HEK293 (cell line): Measurements from ENCODE around the gene TRIM40.

Experiments
- CTCF ChIP-seq: fragments of 450-650 bp; formaldehyde crosslinking; IDR thresholded peaks from 2 replicates; pipeline ENCODE4 v1.5.1; 2016; ENCODE audit warnings: missing biosample characterization, missing genetic modification characterization
- REST ChIP-seq: fragments of 450-650 bp; formaldehyde crosslinking; IDR thresholded peaks from 2 replicates; pipeline ENCODE4 v1.5.1; 2016; ENCODE audit warnings: missing biosample characterization, missing genetic modification characterization
- YY1 ChIP-seq: fragments of 450-650 bp; formaldehyde crosslinking; IDR thresholded peaks from 2 replicates; pipeline ENCODE4 v1.5.1; 2018; ENCODE audit warnings: missing biosample characterization, missing genetic modification characterization
- ZBTB26 ChIP-seq: fragments of 450-650 bp; formaldehyde crosslinking; optimal IDR thresholded peaks from 2 replicates; pipeline ENCODE3; 2016; ENCODE audit warnings: missing biosample characterization, mild to moderate bottlenecking, missing genetic modification characterization
- ZBTB44 ChIP-seq: fragments of 450-650 bp; IDR thresholded peaks from 2 replicates; pipeline ENCODE4 v1.5.1; 2018; ENCODE audit warnings: missing biosample characterization, mild to moderate bottlenecking, missing genetic modification characterization
- ZBTB48 ChIP-seq: fragments of 450-650 bp; formaldehyde crosslinking; IDR thresholded peaks from 2 replicates; pipeline ENCODE4 v1.5.1; 2016; ENCODE audit warnings: missing biosample characterization, missing genetic modification characterization
- ZBTB8A ChIP-seq: fragments of 450-650 bp; formaldehyde crosslinking; IDR thresholded peaks from 2 replicates; pipeline ENCODE4 v1.5.1; 2016; ENCODE audit warnings: missing biosample characterization, missing genetic modification characterization
- ZNF184 ChIP-seq: fragments of 450-650 bp; IDR thresholded peaks from 2 replicates; pipeline ENCODE4 v1.5.1; 2018; ENCODE audit warnings: missing biosample characterization, mild to moderate bottlenecking, missing genetic modification characterization
- ZNF24 ChIP-seq: fragments of 450-650 bp; formaldehyde crosslinking; IDR thresholded peaks from 2 replicates; pipeline ENCODE4 v1.5.1; 2016; ENCODE audit warnings: missing biosample characterization, missing genetic modification characterization
- ZNF501 ChIP-seq: fragments of 450-650 bp; formaldehyde crosslinking; IDR thresholded peaks from 2 replicates; pipeline ENCODE4 v1.5.1; 2016; ENCODE audit warnings: missing biosample characterization, missing genetic modification characterization
- ZNF629 ChIP-seq: fragments of 450-650 bp; formaldehyde crosslinking; IDR thresholded peaks from 2 replicates; pipeline ENCODE4 v1.5.1; 2017; ENCODE audit warnings: missing biosample characterization, missing genetic modification characterization
- ZSCAN5A ChIP-seq: fragments of 450-650 bp; formaldehyde crosslinking; IDR thresholded peaks from 2 replicates; pipeline ENCODE4 v1.5.1; 2016; ENCODE audit warnings: missing biosample characterization, missing genetic modification characterization

GRCh38 chr6:30149234-30149633 is 13.3 kb downstream of the TRIM40 start:
- TF ChIP-seq YY1 (tag by site-specific recombination) (no peak), ZBTB8A (no peak), CTCF (tag by site-specific recombination) (no peak), ZNF24 (tag by site-specific recombination) (no peak), ZBTB26 (no peak), ZNF501 (tag by site-specific recombination) (no peak), ZNF629 (no peak), ZBTB48 (tag by site-specific recombination) (no peak), ZSCAN5A (tag by site-specific recombination) (no peak), ZBTB44 (tag by site-specific recombination) (no peak), REST (tag by site-specific recombination) (no peak), ZNF184 (tag by site-specific recombination) (no peak)
